GM12873 (cell line): ENCODE results near the gene SMARCC1.

Experiments used
- CTCF ChIP-seq: IDR thresholded peaks from 2 replicates; pipeline ENCODE4 v1.5.1; 2012; ENCODE audit warnings: low read depth, mild to moderate bottlenecking, moderate library complexity, low read length, control low read depth; ENCODE audit not compliant: insufficient read depth; ENCODE audit errors: missing control alignments

Gene SMARCC1

GRCh38 chr3:47732143-47732542 lies 49.5 kb downstream of the SMARCC1 start:
- TF ChIP-seq CTCF: no peak

- TF ChIP-seq CTCF: no peak
Measured at GRCh38 chr3:47731061-47731460, 50.6 kb downstream of the SMARCC1 start.

GRCh38 chr3:47722859-47723258 lies 58.8 kb downstream of the SMARCC1 start:
- TF ChIP-seq CTCF: no peak

GRCh38 chr3:47716656-47717055 lies 65.0 kb downstream of the SMARCC1 start:
- no peak for TF ChIP-seq CTCF

- TF ChIP-seq CTCF: no peak
Measured at GRCh38 chr3:47715928-47716327, 65.8 kb downstream of the SMARCC1 start.

- no peak for TF ChIP-seq CTCF
Measured at GRCh38 chr3:47714606-47715005, 67.1 kb downstream of the SMARCC1 start.

GRCh38 chr3:47713655-47714054 lies 68.0 kb downstream of the SMARCC1 start:
- no peak for TF ChIP-seq CTCF
